ENCODE results near the gene GOLGA6D.
A peak's percentile ranks its signal among the peaks of the same experiment; 100 is the strongest.
"Not testable (repeated sequence)": the region's sequence is repeated elsewhere in the genome, so short reads cannot be mapped to it uniquely, and the experiment has no call there.

Gene GOLGA6D, protein sequence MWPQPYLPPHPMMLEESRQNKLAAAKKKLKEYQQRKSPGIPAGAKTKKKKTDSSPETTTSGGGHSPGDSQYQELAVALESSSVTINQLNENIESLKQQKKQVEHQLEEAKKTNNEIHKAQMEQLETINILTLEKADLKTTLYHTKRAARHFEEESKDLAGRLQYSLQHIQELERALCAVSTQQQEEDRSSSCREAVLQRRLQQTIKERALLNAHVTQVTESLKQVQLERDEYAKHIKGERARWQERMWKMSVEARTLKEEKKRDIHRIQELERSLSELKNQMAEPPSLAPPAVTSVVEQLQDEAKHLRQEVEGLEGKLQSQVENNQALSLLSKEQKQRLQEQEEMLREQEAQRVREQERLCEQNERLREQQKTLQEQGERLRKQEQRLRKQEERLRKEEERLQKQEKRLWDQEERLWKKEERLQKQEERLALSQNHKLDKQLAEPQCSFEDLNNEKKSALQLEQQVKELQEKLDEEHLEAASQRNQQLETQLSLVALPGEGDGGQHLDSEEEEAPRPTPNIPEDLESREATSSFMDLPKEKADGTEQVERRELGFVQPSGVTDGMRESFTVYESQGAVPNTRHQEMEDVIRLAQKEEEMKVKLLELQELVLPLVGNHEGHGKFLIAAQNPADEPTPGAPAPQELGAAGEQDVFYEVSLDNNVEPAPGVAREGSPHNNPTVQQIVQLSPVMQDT

DNA sequence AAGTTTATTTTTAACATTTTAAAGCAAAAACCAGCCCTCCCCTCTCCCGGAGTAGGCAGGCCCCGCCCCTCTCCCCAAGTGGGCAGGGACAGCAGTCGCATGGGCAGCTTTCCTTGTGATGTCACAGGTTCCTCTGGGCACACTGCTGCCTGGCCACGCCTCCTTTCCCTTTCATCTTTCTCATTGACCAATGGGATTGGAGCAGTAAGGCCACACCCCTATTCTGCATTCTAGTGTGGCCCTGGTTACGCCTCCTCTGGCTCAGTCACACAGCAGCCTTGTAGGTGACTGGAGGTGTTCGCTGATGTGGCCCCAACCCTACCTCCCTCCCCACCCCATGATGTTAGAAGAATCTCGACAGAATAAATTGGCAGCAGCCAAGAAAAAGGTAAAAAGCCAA, at the start of gene GOLGA6D:
Gene GOLGA6D, plus strand, starts transcription at position 264 of the 400 bp plus-strand sequence. Its CDS starts 41 bp downstream, at position 305.
- DNase-seq (ENCODE audit: low read depth, low spot score), result not testable (repeated sequence)

DNA sequence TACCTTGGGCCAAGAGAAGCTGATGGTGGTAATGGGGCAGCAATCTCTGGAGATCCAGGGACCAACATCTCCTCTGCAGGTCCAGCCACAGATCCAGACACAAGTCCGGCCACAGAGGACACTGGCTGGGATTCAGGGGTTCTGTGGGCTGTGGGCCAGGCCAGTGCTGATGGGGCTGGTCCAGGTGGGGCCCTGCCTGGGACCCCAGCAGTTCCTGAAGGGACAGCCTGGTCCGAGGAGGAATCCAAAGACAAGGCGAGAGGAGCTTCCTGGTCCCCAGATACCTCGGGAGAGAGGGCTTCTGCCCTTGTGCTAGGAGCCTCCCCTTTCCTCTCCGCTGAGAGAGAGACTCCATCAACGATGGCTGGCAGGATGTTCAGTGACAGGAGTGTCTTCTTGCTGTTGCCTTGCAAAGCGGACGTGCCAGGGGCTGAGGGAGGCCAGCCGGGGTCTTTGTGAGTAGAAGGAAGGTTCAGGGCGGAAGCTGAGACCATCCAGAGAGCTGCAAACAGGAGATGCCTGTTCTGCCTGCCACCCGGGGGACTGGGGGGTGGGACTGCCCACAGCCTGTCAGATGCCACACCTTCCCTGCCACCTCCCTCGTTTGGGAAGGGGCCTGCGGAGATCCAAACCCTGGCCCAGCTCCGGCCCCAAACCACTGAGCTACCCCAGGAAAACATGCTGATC, 49.0 kb upstream of the GOLGA6D start:
- no peak for DNase-seq (ENCODE audit: low read depth, low spot score)

DNA sequence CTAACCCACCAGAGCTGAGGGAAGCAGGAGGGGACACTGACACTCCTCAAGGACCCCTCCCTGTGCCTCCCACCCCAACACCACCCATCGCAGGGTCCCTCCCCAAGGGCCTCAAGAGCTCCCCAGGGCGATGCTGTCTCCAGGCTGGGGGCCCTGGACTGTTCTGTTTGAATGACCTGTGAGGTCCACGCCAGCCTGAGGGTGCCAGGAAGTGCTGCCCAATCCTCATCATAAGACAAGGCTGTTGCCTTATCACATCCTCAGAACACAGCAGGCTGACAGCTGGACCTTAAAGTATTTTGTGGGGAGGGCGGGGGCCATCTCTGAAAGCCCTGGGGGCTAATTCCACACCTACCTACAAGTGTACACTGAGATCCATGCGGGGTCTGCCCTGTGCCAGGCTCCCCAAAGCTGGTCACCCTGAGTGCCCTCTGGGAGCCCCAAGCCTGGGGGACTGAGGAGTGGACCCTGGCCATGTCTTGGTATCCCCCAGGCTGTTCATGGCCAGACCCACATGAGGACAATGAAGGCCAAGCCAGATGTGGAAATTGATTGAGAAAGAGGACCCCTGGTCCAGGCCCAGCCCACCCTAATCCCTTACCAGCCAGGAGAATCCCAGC, 48.3 kb upstream of the GOLGA6D start:
- no peak for DNase-seq (ENCODE audit: low read depth, low spot score)

DNA sequence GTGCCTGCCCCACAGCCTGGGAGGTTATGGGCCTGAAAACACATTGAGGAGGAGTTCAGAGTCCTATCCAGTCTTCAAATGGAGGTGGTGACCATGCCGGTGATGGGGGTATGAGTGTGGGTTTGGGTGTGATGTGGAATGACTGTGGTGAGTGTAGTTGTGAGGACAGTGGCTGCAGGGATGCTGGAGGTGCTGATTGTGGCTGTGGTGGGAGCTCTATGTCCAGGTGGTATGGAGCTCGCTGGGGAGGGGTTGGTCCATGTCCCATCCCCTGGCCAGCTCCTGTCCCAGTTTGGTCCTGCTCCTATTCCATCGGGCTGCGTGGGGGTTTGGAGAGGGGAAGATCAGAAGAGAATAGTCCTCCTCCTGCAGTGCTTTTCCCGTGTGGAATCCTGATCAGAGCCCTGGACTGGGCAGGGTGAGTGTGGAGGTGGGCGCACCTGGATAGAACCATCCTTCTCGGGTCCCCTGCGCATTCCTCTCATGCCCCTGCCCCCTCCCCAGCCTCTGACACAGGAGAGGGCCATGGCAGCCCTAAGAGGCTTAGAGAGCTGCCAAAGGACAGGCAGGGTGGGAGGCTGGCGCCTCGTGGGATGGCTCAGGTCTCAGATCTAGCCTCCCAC, 47.5 kb upstream of the GOLGA6D start:
- no peak for DNase-seq (ENCODE audit: low read depth, low spot score)

DNA sequence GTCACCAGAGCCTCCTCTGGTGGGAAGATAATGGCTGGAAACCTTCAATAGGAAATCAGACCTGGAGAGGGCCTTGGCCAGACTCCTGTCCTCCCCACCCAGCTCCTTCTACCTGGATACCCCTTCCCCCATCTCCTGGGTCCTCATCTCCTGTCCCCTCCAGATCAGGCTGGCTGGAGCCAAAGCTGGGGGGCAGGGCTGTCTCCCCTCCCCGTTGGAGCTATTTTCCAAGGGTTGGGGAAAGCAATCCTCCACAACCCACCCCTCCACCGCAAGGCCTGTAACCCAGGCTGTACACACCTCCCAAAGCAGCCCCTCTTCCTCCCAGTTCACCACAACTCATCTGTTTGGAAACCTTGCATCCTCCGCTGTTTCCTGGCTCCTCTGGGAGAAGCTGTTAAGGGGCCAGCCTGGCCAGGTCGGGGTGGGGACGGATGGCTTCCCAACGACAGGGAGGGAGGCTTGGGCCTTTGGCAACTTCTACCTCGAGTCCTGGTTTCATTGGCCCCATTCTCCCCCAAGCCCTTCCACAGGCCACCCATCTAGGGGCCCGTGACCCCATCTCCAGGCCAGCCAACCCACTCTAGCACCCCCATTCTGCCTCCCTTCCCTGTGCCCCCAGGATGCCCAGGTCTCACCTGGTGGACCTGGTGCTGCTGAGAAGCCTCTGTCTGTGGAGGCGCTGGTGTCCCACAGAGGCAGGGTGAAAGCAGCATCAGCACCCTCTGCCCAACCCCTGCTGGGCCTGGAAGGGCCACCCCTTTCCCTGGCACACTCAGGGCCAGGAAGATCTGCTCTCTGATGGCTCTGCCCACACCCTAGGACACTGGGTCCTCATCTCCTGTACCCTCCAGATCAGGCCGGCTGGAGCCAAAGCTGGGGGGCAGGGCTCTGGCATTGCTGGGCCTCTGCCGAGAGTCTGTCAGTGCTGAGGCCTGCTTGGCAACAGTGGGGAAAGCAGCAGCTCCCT, 46.6 kb upstream of the GOLGA6D start:
- no peak for DNase-seq (ENCODE audit: low read depth, low spot score)

DNA sequence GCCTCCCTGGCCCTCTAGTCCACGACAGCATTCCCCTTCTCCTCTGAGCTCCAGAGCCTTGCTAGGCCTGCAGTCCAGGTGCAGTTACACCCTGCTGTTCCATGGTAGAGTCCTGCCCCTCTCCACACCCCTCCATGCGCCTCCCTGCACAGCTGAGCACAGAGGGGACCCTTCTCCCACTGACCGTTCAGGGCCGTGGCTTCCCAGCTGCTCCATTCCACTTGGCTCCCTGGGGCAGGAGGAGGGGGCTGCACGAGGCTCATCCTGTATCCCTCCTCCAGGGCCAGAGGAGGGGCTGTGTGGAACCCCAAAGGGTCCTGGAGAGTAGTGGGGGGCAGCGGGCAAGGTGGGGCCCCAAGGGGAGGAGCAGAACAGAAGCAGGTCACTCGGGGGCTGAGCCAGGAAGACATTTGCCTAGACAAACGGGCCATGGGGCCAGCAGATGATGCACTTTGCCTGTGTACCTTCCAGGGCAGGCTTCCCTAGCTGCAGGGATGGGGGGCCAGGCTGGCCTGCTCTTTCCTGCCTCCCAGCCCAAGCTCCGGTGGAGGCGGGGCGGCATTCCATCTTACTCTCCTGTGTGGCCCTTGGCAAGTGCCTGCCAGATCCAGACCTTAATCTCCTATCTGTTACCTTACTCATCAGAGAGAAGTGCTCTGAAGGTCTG, 45.2 kb upstream of the GOLGA6D start:
- peak; percentile 28 for DNase-seq (ENCODE audit: low read depth, low spot score)

DNA sequence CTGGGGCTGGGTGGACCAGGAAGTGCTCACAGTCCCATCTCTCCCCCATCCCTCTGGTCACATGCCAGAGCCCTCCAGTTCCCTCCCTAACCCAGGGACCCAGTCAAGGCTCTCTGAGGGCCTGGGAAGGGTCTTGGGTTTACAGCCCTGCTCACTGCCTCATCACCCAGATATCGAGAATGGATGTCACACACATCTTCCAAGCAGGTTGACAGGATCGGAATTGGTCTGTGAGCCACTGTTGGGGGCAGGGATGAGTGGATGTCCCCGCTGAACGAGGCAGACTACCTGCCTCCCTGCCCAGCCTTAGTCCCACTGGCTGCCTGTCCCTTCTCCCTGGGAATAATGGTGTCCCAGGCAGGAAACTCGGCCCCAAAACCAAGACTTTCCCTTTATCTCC, 44.5 kb upstream of the GOLGA6D start:
- DNase-seq (ENCODE audit: low read depth, low spot score), result no peak

DNA sequence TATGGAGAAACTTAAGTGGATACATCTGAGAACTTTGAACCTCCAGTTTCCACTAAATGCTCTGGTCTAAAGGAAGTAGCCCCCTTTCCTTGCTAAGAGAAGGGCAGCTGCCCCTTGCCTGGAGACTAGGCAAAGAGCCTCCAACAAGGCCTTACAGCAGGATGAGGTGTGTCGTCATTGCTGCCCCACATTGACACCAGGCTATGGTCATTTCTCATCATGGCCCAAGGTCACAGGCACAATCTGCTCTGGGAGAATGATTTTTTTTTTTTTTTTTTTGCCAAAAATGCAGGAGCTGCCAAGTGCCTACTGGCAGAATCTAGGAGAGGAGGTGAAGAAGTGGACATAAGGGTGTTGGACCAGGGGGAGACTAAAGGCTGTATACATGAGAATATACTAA, 36.9 kb upstream of the GOLGA6D start:
- DNase-seq (ENCODE audit: low read depth, low spot score), result not testable (repeated sequence)

DNA sequence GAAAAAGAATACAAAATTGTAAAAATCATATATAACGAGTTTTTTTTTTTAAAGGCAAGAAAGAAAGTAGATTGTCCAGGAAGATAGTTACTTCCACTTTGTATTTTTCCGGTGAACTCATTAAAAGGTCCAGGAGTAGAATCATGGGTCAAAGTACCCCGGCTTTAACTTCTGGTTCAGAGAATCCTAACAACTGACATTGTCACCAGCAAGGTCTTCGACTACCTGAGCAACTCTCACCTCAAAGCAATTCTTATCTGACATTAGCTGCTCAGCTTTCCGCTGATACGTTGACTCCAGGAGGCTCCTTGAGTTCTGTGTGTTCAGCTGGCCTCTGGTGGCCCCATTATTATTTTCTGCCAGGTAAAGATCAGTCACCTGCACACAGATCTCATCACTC, 33.6 kb upstream of the GOLGA6D start:
- DNase-seq (ENCODE audit: low read depth, low spot score), result not testable (repeated sequence)

DNA sequence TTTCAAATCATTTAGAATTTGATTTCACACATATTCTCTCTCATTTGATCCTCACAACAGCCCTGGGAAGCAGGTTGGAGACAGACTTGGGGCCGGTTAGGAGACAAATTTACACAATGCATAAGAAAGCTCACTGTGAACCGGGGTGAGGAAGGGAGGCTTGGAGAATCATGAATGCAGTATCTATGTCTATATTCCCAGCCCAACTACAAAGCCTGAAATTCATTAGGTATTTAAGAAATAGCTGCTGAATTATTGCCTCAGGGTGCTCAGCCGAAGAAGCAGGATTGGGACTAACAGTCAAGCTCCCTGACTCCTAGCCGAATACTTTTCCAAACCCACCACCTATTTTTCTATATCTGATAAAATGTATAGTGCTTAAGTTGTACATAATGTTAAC, 32.9 kb upstream of the GOLGA6D start:
- DNase-seq (ENCODE audit: low read depth, low spot score), result no peak

DNA sequence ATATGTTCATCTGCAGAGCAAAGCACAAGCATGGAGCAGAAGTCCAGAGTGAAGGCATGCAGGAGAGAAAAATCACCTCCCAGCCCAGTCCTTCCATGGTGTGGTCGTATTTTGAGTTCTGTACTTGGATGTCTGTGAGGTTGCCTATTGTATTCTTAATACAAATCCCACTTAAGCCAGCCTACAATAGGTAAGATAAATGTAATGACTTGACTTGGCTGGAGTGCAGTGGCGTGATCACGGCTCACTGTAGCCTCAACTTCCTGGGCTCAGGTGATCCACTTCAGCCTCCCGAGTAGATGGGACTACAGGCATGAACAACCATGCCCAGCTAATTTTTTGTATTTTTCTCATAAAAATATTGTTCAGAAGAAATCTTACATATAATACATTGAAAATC, 31.3 kb upstream of the GOLGA6D start:
- DNase-seq (ENCODE audit: low read depth, low spot score), result not testable (repeated sequence)

DNA sequence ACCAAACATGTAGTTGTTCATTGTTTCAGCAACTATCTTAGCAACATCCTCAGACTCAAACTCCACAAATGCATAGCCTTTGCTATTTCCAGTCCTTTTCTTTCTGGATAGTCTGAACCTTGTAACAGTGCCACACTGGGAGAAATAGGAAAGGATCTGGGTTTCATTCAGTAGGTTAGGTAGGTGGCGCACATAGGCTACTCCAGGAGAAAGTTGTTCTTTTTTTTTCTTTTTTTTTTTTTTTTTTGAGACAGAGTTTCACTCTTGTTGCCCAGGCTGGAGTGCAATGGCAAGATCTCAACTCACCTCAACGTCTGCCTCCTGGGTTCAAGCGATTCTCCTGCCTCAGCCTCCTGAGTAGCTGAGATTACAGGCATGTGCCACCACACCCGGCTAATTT, 30.4 kb upstream of the GOLGA6D start:
- DNase-seq (ENCODE audit: low read depth, low spot score), result not testable (repeated sequence)

DNA sequence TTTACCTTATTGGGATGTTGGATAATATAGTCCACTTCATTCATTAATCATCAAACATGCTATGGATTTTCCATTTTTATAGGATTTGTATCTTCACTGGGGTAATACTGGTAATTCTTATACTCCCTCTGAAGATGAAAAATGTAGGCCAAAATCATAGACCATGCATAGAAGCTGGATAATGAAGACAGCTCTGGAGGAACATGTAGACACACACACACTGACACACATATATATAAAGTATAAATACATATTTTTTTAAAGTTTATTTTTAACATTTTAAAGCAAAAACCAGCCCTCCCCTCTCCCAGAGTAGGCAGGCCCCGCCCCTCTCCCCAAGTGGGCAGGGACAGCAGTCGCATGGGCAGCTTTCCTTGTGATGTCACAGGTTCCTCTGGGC, 24.6 kb upstream of the GOLGA6D start, which contains the start of gene GOLGA6C:
Gene GOLGA6C, plus strand, starts transcription at position 301 of the 400 bp plus-strand sequence. CDS start 265 bp downstream, outside the sequence.
- DNase-seq (ENCODE audit: low read depth, low spot score), result not testable (repeated sequence)

DNA sequence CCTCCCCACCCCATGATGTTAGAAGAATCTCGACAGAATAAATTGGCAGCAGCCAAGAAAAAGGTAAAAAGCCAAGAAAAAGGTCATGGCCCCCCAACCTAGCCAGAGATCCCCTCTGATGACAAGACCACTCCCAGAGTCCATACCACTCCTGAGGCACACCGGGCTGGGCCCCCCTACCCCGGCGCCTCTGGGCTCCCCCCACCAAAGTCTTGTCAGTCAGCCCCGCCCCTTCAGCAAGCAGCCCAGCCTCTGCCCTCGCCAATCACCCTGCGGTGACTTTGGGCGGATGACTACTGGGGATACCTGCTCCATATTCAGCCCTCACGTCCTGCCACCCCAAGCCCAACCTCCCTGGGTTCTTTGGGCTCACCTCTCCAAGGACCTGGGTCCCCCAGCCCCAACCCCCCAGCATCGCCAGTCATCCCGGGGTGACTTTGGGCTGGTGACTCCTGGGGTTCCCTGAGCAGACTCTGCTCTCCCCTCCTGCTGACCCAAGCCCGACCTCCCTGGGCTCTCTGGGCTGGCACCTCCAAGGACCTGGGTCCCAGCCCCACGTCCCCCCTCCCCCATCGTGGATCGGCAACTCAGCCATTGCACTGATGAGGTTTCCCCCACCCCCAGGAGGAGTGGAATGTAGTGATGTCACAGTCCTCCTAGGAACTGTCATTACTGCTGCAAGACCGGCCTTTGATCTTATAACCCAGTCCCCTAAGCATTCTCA, 23.9 kb upstream of the GOLGA6D start:
- DNase-seq (ENCODE audit: low read depth, low spot score), result not testable (repeated sequence)

DNA sequence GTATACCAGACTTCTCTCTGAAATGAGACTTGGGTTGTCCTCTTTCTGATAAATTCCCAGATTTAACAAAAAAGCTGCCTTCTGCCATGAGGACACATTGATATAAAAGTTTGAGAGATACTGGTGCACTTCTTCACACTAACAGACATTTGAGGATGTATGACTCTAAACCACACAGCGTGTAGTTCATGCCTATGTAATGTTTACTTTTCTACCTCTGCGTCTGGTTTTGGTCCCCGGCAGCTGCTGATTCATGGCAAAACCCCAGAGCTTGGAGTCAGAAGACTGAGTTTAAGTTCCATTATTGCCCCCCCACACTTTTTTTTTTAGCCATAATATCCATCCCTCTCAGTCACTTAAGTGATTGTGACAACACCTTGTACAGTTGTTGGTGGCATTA, 22.8 kb upstream of the GOLGA6D start:
- DNase-seq (ENCODE audit: low read depth, low spot score), result not testable (repeated sequence)

DNA sequence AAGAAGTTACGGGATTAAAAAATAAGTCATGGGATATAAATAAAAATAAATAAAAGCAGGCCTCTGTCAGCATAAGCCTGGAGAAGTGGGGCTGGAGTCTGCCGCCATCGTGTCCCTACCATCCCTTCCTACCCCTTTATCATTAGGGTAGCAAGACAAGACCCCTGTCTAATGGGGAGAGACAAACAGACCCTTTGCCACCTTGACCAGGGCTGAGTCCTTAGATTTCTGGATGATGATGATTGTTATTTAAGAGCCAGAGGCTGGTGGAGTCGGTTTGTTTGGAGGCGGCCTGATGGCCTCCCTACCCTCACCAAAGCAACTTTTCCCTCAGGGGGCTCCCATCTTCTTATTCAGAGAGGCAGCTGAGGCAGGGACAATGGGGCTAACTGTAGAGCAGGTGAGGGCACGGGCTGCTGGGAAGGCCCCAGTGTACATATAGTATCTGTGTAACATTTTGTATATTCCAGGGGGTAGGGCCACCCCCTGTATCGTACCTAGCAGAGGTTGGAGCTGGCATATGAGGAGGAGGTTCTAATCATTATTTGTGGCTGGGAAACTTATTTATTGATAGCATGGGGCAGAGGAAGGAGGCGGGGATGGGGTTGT, 8.8 kb upstream of the GOLGA6D start:
- DNase-seq (ENCODE audit: low read depth, low spot score), result not testable (repeated sequence)

DNA sequence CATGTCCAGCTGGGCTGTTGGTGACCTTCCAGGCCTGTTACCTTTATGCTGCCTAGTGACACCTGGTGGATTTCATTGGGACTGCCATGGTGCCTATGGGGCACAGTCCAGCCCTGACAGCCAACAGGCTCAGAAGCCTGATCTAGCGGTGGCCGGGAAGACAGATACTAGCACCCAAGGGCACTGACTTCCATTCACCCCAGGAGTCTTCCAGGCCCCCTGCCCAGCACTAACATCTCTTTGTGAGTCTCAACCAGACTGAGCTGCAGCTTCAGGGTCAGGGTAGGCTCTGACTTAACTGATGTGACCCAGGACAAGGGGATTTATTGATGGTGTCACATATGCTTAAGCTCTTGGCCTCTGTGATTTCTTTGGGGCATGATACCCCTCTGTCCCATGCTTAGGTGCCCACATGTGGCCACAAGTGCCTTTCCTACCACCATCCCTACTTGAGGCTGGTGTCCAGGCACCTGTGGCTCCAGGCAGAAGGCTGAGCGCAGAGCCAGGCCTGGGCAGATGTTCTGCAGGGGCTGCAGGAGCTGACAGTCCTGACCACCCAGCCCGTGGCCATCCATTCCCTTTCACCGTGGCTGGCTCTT, 8.0 kb upstream of the GOLGA6D start:
- DNase-seq (ENCODE audit: low read depth, low spot score), result peak; percentile 13

DNA sequence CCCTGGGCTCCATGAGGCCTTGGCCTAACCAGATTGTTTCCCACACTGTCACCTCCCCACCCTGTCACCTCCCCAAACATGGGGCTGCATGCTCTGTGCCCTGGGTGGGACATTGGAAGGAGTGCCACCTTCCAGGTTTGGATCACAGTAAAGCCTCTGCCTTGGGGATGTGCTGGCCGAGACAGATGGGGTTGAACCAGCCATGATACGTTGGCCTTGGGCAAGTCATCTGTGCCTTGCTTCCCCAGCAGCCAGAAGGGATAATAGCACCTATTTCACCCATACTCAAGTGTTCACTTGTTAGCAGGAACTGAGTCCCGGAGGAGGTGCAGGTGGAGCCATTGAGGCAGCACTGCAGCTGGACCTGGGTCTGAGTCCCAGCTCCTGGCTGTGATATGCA, 7.0 kb upstream of the GOLGA6D start:
- DNase-seq (ENCODE audit: low read depth, low spot score), result not testable (repeated sequence)

All from ELF-1 (cell line).